SIG-M5 (cell line): ENCODE results near the gene KIZ.

ENCODE experiments used
- DNase-seq: peaks from one replicate; lab custom pipeline; 2025; lab: John Stamatoyannopoulos, UW

Gene KIZ

GRCh38 chr20:21105429-21106170 is 20.3 kb upstream of the KIZ start:
- DNase-seq: no peak

GRCh38 chr20:21106171-21107017 is 19.5 kb upstream of the KIZ start, which contains the start of gene LINC00237:
Gene LINC00237 (minus strand): TSS chr20:21106358.
- DNase-seq: no peak

DNA sequence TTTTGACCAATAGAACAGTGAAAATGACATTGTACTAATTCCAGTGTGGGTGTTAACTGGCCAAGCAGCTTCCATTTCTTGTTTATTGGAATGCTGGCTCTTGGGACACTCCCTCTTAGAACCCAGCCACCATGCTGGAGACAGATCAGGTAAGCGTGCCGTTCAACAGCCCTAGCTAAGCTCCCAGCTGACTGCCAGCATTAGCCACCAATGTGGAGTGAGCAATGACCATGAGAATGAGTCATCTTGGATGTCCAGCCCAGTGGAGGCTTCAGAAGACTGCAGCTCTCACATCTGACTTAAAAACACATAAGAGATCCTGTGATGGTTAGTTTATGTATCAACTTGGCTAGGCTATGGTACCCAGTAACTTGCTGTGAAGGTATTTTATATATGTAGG is 16.7 kb upstream of the KIZ start:
- no peak for DNase-seq

GRCh38 chr20:21110811-21111210 is 15.1 kb upstream of the KIZ start:
- no peak for DNase-seq

GRCh38 chr20:21111416-21111815 is 14.5 kb upstream of the KIZ start:
- no peak for DNase-seq

DNA sequence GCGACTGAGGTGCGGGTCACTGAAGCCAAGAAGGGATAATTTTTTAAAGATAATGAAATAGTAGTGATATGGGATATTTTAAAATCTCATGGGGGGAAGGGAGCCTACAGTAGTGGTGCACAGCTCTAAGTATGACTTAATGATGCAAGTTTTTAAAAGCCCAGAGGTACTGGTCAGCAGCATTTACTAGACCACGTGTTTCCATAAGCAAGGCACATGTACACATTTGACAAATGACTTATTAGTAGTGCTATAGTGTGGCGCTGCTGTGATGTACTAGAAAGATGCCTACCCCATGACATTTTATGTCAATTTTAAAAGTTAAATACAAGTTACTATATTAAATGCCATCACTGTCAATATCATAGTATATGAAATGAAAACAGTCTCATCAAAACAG is 12.2 kb upstream of the KIZ start:
- no peak for DNase-seq

- DNase-seq: no peak
These were observed 11.3 kb upstream of the KIZ start for GRCh38 chr20:21114584-21114983.

- DNase-seq: no peak
These were observed 8.4 kb upstream of the KIZ start for GRCh38 chr20:21117521-21117920.

DNA sequence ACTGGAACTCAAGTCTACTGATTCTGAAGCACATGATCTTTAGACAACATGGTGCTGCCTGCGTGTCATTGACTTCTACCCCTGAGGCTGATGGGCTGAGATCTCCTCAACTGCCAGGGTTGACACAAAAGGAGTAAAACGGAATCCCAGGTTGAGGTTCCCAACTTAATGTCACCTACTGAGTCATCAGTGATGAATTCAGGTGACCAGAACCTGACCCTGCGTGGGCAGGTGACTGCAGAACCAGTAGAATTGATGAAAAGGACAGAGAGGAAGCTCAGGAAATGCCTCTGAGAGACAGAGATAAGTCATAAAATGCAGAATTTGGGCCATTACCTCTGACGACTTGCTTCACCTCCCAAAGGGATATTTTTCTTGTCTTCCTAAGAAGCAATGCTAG is 7.7 kb upstream of the KIZ start:
- no peak for DNase-seq

DNA sequence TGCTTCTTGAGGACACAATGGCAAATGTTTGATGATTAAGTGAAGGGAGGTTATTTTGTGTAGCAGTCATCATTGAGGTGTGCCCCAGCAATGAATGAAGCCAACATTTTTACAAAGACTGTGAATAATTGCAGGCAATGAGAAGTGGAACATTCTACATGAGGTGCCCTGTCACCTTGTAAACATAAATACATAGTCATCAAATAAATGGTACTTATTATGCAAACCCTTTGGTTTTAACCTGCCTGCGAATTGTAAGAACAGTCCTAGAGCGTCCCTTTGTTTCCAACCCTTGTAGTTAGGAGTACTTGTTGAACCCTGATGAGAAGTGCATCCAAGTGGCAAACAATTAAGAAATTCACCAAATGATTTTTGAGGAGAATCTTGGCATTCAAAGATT is 7.1 kb upstream of the KIZ start:
- no peak for DNase-seq

GRCh38 chr20:21124190-21124589 is 1.7 kb upstream of the KIZ start:
- DNase-seq: no peak

DNA sequence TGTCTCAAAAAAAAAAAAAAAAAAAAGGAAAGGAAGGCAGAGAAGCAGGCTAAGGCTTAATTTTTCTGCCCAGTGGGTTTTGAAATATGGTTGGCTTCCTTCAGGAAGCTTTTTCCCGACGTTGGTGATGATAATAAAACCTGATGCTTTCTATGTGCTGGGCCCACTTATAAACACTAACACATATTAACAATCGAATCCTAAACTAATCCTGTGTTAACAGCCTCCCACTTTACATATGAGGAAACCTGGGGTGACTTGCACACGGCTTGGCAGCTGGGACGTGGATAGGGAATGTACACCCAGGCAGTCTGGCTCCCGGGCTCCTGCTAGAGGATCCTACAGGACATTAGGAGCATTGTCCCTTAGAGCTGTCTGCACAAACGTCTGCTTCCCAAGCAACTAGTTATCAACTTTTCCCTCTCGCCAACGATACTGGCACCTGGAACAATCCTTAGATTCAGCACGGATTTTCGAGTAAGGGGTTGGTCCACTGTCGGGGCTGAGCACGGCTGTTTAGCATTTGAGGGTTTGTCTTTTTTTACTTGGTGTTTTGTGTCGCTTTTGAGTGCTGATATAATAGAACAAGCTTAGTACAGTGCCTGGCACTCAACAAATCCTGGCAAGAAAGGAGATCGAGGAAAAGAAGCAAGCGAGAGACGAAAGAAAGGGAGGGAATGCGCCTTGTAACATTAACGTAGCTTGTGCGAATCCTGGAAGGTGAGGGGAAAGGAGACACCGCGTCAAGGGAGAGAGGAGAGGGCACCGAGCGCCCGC is 622 bp upstream of the KIZ start:
- DNase-seq: no peak

DNA sequence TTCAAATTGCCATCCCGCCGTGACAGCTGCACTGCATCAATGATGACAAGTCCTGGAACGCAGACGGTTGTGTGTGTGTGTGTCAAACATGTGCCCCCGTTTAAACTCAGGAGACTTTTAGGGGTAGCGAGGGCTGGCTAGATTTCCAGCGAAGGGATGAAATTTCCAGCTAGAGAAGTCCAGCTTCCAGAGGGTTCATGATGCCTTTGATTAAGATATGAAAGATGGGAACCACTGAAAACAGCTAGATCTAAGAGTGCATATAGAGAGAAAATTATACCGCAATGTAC is 644 bp downstream of the KIZ start:
- no peak for DNase-seq

GRCh38 chr20:21127201-21127981 is 1.5 kb downstream of the KIZ start:
- no peak for DNase-seq

DNA sequence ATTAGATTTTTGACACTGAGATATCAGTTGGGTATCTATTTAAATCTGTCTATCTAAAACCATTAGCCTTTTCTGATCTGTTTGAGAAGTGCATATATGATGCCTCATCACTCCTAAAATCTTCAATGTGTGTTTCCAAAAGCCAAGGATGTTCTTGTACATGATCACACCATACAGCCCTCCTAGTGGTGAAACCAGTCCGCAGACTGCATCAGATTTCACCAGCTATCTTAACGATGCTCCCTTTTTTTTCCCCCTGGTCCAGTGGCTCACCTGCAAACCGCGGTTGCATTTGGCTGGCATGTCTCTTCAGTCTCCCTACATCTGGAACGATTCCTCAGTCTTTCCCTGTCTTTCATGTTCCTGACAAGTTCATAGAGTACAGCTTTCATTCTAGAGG is 4.0 kb downstream of the KIZ start:
- no peak for DNase-seq

DNA sequence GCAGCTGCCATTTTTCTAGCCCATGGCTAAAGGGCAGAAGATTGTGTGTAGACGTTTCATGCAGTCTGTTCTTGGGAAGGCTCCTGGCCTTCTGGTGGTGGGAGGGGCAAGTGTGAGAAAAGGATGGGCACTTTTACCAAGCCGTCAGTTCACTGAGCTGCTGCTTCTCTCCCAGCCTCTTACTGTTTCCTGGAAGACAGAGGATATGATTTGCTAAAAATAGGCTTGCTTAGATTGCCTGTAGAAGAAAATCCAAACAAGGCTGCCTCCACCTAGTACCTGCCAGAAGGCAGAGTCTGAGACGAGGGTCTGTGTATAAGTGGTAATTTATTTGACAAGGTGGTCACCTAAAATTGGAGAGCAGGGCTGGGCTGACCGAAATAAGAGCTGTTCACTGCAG is 7.5 kb downstream of the KIZ start:
- DNase-seq: no peak

GRCh38 chr20:21133917-21134622 is 8.2 kb downstream of the KIZ start:
- no peak for DNase-seq

DNA sequence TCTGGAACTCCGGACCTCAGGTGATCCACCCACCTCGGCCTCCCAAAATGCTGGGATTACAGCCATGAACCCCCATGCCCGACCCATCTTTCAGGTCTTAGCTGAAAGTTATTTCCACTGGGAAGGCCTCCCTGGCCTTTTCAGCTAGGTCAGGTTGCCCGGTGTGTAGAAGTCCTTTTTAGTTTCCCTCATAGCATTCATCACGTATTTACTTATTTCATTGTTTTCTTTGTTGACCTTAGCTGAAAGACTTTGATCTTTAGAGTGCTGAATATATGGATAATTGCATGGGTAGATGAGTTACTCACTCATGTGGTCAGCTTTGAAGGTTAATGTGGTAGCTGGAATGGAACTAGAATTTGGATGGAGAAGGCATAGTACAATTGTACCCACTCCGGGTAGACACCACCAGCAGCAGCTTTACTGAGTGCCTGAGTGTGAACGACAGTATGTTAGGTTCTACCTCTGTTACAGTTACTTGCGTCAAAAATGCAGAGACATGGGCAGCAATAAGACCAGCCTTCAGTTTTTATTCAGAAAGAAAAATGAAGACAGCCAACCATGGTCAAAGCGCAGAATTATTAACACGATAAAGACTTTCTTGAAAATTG is 9.1 kb downstream of the KIZ start:
- no peak for DNase-seq

- DNase-seq: no peak
These were observed 10.3 kb downstream of the KIZ start for GRCh38 chr20:21136015-21136732.

DNA sequence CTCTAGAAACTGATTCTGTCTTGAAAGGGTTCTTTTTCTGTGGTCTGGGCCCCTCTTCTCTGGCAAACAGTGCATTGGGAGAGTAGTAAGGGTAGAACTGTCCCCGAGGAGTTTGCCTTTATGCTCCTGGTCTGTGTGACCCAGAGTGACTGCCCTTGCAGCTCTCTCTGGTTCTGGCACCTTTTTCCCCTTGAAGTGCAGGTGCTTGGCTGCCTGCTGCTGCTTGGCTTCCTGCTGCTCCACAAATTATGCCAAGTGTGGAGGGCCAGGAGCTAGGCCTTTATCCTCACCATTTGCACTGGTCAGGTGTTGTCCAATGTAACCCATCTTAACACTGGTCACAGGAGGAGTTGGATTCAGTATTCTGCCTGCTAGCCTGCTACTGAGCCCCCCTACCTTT is 11.2 kb downstream of the KIZ start:
- no peak for DNase-seq
